NCI-H82 (cell line): ENCODE results near the gene ONECUT3.
A peak's percentile ranks its signal among the peaks of the same experiment; 100 is the strongest.
"Not testable (repeated sequence)": the region's sequence is repeated elsewhere in the genome, so short reads cannot be mapped to it uniquely, and the experiment has no call there.

Experiments
- DNase-seq: peaks from one replicate; lab custom pipeline; 2025; lab: John Stamatoyannopoulos, UW

The ONECUT3 gene

DNA sequence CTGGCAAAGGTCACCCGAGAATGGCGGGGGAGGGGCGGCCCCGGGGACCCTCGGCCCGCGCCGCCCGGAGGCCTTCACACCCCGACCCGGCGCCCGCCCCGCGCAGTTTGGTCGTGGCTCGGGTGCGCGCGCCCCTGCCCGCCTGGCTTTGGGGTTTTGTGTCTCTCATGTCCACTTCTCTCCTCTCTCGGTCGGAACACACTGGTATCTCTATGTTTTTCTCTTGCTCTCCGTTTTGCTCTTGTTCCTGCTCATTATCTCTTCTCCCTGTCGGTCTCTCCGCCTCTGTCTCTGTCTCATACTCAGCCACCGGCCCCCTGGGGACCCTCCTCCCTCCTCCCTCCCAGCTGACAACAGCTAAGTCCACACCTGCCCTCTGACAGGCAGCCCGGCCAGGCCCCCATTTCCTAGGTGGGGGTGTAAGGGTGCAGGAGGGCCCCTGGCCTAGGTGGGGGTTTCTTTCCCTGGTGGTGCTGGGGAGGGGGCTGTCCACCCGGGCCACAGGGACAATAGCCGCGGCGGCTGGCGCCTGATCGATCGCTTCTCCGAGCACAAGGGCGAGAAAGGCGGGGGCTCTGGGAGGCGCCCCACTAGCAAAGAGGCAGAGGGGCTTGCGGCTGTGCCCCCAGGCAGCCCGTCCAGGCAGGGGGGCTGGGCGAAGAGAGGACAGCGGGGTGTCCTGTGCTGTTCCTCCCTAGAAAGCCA is 2.3 kb downstream of the ONECUT3 start:
- no peak for DNase-seq

DNA sequence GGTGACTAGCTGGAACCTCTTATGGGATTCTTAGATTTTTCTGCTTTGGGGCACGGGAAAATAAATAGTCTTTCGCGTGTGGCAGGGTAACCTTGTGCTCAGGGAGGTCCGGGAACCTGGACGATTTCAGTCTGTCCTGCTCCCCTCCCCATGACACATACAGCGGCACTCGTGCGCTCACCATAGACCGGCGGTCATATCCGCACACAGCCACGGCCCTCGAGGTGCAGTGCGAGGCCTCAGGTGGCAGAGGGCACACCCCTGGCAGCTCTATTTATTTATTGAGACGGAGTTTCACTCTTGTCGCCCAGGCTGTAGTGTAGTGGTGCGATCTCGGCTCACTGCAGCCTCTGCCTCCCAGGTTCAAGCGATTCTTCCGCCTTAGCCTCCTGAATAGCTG is 3.0 kb downstream of the ONECUT3 start:
- DNase-seq, result no peak

DNA sequence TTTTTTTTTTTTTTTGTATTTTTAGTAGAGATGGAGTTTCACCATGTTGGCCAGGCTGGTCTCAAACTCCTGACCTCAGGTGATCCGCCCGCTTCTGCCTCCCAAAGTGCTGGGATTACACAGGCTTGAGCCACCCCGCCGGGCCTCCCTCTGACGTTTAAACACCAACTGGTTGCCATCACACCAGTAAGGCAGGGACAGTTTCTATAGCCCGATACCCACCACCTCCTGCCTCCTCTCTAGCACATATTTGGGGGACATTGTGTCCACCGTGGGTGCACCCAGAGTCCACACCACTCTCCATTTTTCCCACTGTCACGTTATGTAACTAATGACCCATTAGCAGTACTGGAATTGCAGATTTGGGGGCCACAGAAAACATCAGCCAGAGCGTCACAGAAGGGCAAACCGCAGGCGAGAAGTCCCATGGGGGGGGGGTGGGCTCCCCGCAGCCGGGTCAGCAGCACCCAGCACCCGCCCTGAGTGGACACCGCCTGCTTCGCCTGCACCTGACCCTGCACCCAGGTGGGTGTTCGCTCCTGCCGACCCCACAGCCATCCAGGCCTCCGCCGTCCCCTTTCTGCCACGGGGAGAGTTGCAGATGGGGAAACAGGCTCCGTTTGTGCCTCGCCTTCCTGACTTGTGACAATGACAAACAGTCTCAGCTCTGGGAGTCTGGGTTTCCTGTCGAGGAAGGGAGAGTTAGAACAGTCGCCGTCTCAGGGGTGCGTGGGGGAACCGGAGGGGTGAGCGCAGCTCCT is 3.6 kb downstream of the ONECUT3 start:
- DNase-seq, result no peak

DNA sequence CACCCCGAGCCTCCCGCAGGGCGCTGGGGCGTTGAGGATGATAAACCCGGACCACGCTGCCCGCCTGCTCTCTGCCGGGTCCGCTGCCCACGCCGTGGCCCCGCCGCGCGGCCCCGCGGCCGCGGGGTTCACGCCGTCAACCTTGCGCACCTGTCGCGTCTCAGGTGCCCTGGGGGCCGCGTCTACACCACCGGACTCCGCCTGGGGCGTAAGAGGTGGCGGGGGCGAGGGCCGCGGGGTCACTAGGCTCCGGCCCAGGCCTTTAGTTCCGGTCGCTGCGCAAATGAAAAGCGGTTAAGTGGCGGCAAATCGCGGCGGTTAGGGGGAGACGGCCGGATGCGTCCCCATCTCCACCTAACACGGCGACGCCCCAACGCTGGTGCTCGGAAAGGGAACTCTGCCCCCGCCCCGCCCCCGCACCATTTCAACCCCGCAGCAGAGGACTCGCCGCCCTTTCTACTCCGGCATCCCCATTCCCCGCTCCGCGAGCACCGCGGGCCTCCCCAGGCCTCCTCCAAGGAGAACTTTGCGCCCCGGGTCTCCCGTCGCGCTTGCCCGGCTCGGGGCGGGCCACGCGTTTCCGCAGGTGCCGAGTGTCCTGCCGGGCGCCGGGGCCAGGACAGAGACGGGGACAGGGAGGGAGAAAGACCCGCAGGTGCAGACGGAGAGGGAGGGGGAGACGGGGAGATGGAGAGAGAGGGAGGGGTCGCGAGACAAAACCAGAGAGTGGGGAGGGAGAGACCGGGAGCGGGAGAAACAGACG is 4.3 kb downstream of the ONECUT3 start:
- no peak for DNase-seq

GRCh38 chr19:1758231-1758577 is 4.9 kb downstream of the ONECUT3 start:
- DNase-seq, result no peak

DNA sequence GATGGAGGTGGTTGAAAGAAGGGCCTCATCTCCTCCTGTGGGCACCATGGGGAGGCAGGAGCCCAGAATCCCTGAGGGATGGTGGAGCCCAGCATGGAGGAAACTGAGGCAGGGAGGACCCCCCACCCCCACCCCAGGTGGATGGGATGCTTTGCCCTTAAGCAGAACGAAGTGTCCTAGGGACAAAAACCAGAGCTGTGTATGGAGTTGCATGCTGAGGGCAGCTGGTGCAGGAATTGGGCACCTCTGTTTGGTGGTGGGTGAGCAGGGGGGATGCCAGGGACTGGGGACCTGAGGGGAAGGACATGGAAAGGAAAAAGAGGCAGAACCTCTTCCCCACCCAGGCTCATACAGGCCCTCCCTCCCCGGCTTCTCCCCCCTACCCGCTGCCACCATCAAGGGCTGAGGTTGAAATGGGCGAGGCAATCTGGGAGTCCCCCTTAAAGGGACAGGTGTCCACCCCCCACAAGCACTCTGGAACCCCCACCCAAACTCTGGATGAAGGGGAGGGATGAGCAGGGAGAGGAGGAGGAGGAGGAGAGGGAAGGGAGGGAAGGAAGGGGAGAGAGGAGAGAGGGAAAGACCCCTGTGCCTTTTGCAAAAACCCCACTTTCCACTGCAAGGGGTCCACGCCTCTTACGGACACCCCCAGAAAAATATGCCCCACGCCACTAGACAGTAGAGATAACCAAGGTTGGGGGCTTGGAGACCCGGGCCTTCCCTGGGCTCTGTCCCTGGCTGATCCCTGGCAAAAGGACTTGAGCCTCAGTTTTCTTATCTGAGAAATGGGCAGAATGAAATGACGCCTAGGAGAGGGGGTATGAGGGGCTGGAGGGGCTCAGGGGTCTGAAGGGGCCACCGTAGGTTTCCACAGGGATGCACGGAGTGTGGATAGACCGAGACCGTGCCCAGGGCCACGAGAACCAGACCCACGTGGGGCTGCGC is 5.9 kb downstream of the ONECUT3 start:
- DNase-seq, result no peak

DNA sequence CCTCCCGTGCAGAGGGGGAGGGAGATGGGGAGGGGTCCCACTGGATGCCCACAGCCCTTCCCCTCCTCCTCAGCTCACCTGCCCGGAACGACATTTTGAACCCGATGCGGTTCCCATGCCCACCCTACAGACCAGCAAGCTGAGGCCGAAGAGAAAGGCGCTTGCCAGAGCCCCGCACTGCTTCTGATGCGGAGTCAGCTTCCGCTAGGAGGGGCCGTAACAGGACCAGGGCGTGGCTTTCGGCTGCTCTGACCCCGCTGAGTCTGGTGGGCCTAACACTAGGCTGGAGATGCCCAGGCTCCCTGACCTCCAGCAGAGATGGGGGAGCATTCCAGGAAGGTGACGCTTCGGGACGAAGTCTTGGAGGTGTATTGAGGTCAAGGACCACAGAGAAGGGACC is 6.7 kb downstream of the ONECUT3 start:
- no peak for DNase-seq

- DNase-seq, result not testable (repeated sequence)
These were observed 7.7 kb downstream of the ONECUT3 start for GRCh38 chr19:1760786-1761527.

DNA sequence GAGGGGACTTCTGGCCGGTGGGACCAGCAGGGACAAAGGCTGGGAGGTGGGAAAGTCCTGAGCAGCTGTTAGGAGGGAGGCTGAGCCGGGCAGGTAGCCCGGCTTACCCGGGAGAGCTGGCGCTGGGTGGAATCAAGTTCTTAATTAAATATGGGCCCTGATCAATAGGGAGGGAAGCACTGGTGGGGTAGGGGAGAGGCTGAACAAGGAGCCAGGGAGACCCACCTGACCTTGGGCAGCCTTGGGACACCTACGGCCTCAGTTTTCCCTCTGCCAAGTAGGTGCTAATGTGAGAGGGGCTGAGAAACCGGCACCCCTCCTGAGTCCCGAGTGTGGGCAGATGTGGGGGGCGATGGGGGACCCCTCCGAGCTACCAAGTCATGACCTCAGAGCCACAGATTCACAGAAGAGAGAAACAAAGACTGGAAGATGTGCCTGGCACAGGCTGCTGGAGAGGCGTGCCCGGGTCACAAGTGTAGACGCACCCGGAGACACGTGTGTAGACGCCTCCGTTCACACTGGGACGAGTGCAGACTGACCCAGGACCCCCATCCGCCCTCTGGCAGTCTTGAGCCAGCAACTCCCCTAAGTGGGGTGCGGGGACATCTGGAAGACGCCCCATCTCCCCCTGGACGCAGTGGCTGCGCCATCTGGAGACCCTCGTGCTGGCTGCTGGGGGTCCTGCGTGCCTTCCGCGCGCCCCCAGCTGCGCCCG is 8.4 kb downstream of the ONECUT3 start:
- no peak for DNase-seq

- no peak for DNase-seq
These were observed 9.2 kb downstream of the ONECUT3 start for GRCh38 chr19:1762243-1763117.

- peak; percentile 29 for DNase-seq
These were observed 10.6 kb downstream of the ONECUT3 start for GRCh38 chr19:1763648-1764639.

DNA sequence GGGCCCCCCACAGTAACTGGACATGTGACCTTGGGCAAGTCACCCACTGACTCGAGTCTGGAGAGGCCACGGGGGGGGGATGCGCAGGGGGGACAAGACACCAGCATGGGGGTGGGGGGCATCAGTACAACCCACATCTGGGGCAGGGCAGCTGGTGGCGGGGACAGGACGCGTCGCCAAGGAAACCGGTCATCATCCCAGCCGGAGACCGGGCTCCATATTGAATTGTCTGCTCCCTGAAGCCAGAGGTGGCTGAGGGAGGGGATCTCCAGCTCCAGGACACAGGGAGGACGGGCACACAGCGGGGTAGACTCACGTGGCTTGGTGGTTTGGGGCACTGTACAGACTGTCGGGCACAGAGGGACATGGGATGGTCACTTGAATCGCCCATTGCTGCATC is 11.4 kb downstream of the ONECUT3 start:
- DNase-seq, result no peak

DNA sequence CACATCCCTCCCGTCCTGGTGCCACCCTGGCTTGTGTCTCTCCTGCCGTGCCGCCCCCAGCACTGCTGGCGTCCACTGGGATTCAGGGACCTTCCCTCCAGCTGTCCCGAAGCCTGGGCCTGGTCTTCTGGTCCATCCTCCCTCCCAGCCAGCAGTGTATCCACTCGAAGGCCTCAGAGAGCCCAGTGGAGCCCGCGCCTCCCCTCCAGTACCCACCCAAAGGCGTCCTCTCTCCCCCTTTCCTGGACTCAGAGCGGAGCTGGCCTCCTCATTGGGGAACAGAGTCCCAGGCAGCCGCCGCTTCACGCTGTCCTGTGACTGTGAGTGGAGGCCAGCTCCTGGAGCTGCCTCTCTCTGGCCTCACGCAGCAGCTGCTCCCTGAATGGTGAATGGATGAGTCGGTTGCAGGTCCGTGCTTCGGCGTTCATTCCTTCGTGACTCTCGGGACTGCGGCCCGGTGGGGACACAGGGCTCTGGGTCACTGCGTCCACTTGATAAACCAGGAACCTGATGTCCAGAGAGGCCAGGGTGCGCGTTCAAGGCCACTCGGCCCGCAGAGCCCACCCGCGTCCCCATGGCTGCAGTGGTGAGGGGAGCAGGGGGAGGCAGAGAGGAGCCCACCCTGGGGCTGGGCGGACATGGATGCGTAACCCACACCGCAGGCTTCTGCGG is 12.1 kb downstream of the ONECUT3 start:
- no peak for DNase-seq

DNA sequence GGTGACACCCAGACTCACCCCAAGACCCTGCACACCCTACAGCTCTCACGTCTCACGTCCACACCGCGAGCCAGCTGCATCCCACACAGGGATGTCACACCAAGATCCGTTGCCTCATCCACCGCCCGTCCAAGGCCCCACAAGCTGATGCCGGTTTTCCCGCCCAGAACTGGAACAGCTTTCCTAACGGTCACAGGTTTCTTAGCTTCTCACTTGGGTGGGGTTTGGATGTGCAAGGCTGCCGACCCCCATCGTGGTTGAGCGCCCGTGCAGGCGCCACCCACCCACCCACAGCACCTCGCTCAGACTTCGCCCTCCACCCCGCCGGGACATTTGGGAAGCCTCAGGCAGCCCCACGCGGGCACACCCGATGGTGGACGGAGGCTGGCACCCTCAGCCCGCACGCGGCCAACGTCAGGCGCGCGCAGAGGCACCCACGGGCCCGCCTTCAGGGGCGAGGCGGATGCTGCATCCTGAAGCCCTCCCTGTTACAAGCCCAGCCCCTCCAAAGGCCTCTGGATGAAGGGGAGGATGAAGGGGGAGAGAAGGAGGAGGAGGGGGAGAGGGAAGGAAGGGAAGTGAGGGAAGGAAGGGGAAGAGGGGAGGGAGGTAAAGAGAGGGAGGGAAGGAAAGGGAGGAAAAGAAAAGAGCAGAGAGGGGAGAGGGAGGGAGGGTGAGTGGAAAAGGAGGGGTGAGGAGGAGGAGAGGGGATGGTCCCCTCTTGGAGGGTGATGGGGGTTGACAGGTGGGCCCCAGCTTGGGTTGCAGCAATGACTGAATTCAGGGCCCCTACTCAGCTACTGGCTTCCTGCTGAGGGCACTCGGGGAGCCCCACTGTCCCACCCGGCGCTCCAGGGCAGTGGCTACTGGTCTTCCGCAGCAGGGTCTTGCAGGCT is 12.8 kb downstream of the ONECUT3 start:
- no peak for DNase-seq

DNA sequence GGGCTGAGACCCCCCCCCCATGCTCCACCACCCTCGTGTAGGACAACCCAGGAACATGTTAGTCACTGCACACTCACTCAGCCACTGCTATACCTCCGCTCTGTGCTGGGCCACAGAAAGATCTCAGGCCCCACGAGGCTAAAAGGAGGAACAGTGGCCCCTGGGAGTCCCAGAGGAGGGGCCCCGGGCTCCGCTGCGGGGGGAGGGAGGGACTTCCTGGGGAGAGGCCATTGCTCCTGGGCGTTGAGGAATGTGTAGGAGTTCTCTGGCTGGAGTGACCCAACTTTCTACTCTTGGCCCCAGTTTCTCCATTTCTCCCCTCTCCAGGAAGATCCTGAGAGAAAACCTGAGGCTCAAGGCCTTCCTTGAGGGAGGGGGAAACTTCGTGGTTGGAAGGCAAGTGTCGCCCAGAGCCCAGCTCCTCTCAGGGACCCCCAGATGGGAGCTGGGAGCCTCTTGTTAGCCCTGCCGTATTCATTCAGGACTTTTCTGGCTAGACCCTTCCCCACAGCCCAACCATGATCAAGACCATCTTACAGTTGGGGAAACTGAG is 13.6 kb downstream of the ONECUT3 start:
- no peak for DNase-seq

DNA sequence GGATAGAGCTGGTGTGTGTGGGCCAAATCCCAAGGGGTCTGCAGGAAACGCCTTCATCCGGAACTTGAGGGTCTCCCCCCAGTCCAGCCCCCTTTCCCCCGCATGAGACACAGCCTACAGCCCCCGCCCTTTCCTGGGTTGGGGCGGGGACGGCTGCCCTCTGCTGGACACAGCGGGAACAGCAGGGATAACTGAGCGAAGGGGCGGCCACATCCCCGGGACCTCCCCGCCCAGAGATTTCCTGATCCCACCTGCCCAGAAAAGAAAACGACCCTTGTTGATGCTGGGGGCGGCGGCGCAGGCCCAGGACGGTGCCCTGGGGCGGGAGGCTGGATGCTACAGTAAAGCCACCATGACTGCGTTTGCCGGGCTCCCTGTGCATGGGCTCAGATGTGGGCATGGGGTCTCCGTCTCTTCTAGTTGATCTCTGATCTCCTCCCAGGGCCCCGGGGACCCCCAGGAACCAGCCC is 14.2 kb downstream of the ONECUT3 start:
- peak; percentile 65 for DNase-seq
